BLaER1 treated with 17β-estradiol and CSF1 and Interleukin-3, amounts not matched to agents 10 nM and 100 nM (cell line): Measurements from ENCODE around the gene MB.

ENCODE experiments used
- H3K27ac ChIP-seq, 11 experiments: shearing (Covaris generic); formaldehyde crosslinking; 2 replicates each; pipeline ENCODE4 v1.8.1; 2022
- H3K27me3 ChIP-seq, 11 experiments: shearing (Covaris generic); formaldehyde crosslinking; 2 replicates each; pipeline ENCODE4 v1.8.1; 2022
- H3K36me3 ChIP-seq, 11 experiments: shearing (Covaris generic); formaldehyde crosslinking; 2 replicates each; pipeline ENCODE4 v1.8.1; 2022
- H3K4me1 ChIP-seq, 10 experiments: shearing (Covaris generic); formaldehyde crosslinking; 2 replicates each; pipeline ENCODE4 v1.8.1; 2022
- H3K4me2 ChIP-seq, 11 experiments: shearing (Covaris generic); formaldehyde crosslinking; 2 replicates each; pipeline ENCODE4 v1.8.1; 2022
- H3K4me3 ChIP-seq, 10 experiments: shearing (Covaris generic); formaldehyde crosslinking; 2 replicates each; pipeline ENCODE4 v1.8.1; 2022
- H3K9ac ChIP-seq, 11 experiments: shearing (Covaris generic); formaldehyde crosslinking; 2 replicates each; pipeline ENCODE4 v1.8.1; 2022
- H3K9me3 ChIP-seq, 11 experiments: shearing (Covaris generic); formaldehyde crosslinking; replicated peaks in 1 of 11; 2 replicates each; pipeline ENCODE4 v1.8.1; 2022
- H4K20me1 ChIP-seq, 11 experiments: shearing (Covaris generic); formaldehyde crosslinking; 2 replicates each; pipeline ENCODE4 v1.8.1; 2022
- Cebpa-rat ChIP-seq, 11 experiments: shearing (Covaris generic); IDR thresholded peaks; 2 replicates each; pipeline ENCODE4 v1.8.1; 2022

MB gene

DNA sequence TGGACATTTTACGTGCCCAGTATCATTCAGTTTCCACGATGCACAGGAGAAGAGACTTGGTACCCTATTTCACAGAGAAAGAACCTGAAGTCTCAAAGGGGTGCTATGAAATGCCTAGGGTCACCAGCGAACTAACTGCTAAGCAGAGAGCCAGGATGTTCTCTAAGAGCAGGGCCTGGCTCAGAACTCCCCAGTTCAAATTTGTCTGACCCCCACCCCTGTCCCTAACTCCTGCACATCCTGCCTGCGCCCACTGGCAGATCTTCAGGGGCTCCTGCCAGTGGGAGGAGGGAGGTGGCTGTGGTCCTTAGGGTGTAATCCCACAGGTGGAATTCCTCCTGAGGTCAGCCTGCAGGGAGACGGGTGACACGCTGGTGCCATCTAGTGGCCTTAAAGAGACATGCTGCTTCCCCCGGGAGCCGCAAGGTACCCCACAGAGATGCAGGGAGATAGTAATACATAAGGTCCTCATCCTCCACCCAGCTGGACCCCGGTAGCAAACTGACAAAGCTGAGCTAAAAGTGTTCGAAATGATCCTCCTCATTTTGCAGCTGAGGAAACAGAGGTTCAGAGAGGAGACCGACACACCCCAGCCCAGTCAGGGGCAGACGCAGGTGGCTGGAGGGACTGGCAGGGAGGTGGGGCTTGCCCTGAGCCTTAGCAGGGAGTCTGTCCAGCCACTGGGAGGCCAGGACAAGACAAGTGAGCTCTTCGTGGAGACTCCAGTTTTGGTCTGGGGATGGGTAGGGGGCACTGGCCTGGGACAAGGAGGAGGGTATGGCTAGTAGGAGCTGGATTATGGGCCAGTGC lies 34.1 kb downstream of the MB start:
- Histone ChIP-seq H3K27me3 (no peaks in the 10 kb centered on the region), H3K27ac (no peak overlapping the region), H3K4me2 (no peak overlapping the region), H3K9me3 (no peaks in the 10 kb centered on the region), H3K36me3 (no peaks in the 10 kb centered on the region), H3K9ac (no peak overlapping the region), H3K4me1 (peaks cover 0 to 37% (median 27%) of the 10 kb centered on the region in 10 experiments; a peak in 17 of 20 replicates), H3K4me3 (no peak overlapping the region), H4K20me1 (no peaks in the 10 kb centered on the region)
- no peak for TF ChIP-seq Cebpa-rat (IDR thresholded peaks at IDR 0.05)

DNA sequence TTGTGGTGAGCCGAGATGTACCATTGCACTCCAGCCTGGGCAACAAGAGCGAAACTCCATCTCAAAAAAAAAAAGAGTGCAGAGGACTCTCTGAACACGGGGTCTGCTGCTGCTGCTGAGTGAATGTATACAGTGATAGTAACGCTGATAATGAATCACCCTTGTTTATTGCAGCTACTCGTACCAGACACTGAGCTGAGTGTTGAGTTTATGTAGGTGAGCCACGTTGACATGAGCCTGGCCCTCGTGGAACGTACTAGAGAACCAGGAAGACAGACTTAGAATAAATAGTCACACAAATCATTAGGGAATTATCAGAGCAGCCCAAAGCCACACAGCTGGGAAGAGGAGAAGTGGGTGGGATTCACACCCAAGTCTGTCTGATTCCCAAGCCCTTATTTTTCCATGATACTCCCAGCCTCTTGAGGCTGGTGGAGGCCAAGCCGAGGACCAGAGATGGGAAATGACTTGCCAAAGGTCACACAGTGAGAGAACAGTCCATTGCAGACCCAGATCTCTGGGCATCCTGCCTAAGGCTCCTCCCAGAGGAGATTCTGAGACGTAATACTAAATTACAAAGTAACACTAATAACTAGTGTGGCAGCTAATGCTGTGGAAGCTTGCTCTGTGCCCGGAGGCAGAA lies 34.8 kb downstream of the MB start:
- Histone ChIP-seq H3K4me3 (no peak overlapping the region), H4K20me1 (no peaks in the 10 kb centered on the region), H3K36me3 (no peaks in the 10 kb centered on the region), H3K9ac (peak overlapping the region in 1 of 11 experiments; percentile 5; a peak in 1 of 22 replicates), H3K4me2 (no peak overlapping the region), H3K27me3 (no peaks in the 10 kb centered on the region), H3K4me1 (peaks cover 0 to 36% (median 27%) of the 10 kb centered on the region in 10 experiments; a peak in 17 of 20 replicates), H3K9me3 (no peaks in the 10 kb centered on the region), H3K27ac (no peak overlapping the region)
- TF ChIP-seq Cebpa-rat (IDR thresholded peaks at IDR 0.05), result no peak

DNA sequence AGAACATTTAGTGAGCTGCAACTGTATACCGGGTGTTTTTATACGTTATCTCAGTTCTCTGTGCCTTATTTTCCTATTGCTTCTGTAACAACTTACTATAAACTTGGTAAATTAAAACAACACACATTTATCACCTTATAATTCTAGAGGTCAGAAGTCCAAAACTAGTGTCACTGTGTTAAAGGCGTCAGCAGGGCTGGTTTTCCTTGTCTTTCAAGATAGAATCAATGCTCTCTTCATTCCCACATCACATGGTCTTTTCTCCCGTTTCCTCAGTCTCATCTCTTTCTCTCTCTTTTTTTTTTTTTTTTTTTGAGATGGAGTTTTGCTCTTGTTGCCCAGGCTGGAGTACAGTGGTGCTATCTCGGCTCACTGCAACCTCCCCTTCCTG lies 36.1 kb downstream of the MB start:
- no peak overlapping the region for H3K27ac ChIP-seq
- no peaks in the 10 kb centered on the region for H3K9me3 ChIP-seq
- no peak overlapping the region for H3K4me2 ChIP-seq
- no peak overlapping the region for H3K4me3 ChIP-seq
- H3K9ac ChIP-seq, result no peak overlapping the region
- peaks cover 0 to 34% (median 26%) of the 10 kb centered on the region in 10 experiments; a peak in 17 of 20 replicates for H3K4me1 ChIP-seq
- H4K20me1 ChIP-seq, result no peaks in the 10 kb centered on the region
- TF ChIP-seq Cebpa-rat (IDR thresholded peaks at IDR 0.05), result no peak
- no peaks in the 10 kb centered on the region for H3K27me3 ChIP-seq
- no peaks in the 10 kb centered on the region for H3K36me3 ChIP-seq

DNA sequence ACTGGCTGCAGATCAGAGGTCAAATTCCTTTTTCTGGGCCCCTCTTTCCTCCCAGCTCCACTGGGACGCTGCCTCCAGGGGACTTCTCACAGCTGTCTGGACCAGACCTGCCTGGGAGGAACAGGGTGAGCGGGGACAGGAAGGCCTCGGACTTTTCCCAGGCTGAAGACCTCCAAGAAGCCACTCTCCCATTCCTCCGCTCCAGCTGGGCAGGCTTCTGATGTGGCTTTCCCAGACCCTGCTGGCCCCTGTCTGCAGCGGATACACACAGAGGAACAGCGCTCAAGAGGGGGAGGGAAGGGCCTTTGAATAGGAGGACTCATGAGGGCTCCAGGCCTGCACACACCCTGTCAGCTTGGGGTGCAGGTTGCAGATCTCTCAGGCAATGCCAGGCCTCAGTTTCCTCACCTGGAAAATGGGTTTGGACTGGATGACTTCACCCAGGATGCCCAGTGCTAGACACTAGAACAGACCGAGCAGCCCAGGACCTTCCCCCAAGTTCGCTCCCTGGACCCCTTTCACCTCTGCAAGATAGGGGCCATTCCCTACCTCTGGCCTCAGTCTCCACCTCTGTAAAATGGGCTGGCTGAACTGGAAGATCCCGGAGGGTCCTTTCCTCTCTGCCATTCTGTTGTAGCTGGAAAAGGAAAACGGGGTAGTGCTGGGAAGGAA lies 36.6 kb downstream of the MB start:
- Histone ChIP-seq H3K4me3 (no peak overlapping the region), H3K27ac (no peak overlapping the region), H3K36me3 (no peaks in the 10 kb centered on the region), H3K9me3 (no peaks in the 10 kb centered on the region), H3K9ac (0 out of 22 replicates have a peak overlapping the region, but pooled peaks of 1 of the 11 experiments have one; percentile 4), H3K27me3 (no peaks in the 10 kb centered on the region), H3K4me1 (peaks cover 0 to 35% (median 22%) of the 10 kb centered on the region in 10 experiments; a peak in 17 of 20 replicates), H4K20me1 (no peaks in the 10 kb centered on the region), H3K4me2 (peak overlapping the region in 2 of 11 experiments; percentile 17 to 20; a peak in 3 of 22 replicates)
- TF ChIP-seq Cebpa-rat (IDR thresholded peaks at IDR 0.05), result no peak

DNA sequence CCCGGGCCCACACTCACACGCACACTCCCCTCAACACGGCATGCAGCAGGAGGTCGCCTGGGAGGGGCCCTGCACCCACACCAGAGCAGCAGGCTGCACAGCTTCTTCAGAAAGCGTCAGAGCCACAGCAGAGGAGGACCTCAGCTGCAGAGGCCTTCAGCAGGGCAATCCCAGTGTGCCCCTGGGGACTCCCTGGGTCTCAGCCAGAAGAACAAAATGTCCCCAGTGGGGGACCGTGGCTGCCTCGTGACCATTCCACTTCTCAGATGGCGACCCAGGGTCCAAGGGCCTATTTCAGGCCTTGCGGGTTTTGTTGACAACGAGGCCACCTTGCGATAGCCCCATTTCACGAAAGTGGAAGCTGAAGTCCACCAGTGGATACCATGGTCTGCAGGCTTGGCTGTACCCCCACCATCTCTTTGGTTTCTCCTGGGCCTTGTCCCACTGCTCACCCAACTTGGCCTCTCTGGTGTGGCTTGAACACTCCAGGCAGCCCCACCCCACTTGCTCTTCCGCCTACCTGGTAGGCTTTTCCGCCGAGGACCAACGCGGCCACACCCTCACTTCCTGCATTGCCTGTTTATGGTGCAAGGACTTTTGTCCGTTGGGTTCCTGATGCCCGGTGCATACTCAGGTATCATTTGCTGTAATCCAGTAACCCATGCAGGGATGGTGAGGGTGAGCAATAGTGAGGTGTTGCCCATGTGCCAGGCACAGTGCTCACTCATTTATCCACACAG lies 38.1 kb downstream of the MB start:
- Histone ChIP-seq H4K20me1 (no peaks in the 10 kb centered on the region), H3K27me3 (no peaks in the 10 kb centered on the region), H3K4me3 (no peak overlapping the region), H3K9ac (no peak overlapping the region), H3K4me2 (peak overlapping the region in 7 of 11 experiments; percentile 5 to 41 (median 19); a peak in 9 of 22 replicates), H3K27ac (no peak overlapping the region), H3K9me3 (no peaks in the 10 kb centered on the region), H3K4me1 (peaks cover 0 to 45% (median 27%) of the 10 kb centered on the region in 10 experiments; a peak in 14 of 20 replicates), H3K36me3 (no peaks in the 10 kb centered on the region)
- no peak for TF ChIP-seq Cebpa-rat (IDR thresholded peaks at IDR 0.05)

DNA sequence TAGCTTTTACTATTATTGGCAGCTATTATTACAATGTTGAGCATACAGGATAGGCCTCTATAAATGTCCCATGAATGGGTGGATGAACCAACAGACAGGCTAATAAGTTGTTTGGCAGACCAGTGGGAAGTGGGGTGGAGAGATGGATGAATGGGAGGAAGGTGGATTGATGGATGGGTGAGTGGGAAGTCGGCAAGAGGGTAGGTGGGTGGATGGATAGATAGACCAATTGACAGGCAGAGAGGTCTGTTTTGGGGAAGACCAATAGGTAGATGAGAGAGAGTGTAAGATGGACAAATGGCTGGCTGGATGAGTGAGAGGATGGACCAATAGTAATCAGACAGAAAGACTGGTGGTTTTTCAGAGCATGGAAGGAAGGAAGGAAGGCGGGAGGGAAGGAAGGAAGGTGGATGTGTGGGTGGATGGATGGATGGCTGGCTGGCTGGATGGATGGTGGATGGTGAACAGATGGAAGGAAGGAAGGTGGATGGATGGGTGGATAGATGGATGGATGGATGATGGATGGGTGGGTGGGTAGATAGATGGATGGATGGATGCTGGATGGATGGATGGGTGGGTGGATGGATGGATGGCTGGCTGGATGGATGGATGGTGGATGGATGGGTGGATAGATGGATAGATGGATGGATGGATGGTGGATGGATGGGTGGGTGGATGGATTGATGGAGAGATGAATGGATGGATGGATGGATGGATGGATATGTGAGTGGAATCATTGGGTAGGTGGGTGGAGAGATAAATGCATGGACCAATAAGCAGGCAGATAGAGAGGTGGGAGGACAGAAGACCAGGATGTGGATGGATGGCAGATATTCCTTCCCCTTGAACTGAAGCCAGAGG lies 39.1 kb downstream of the MB start:
- H3K36me3 ChIP-seq, result no peaks in the 10 kb centered on the region
- no peak overlapping the region for H3K4me3 ChIP-seq
- no peaks in the 10 kb centered on the region for H3K9me3 ChIP-seq
- no peak for TF ChIP-seq Cebpa-rat (IDR thresholded peaks at IDR 0.05)
- H3K9ac ChIP-seq, result no peak overlapping the region
- H3K4me1 ChIP-seq, result peaks cover 0 to 46% (median 23%) of the 10 kb centered on the region in 10 experiments; a peak in 14 of 20 replicates
- H3K4me2 ChIP-seq, result peak overlapping the region in 6 of 11 experiments; percentile 5 to 41 (median 18); a peak in 5 of 22 replicates
- no peaks in the 10 kb centered on the region for H4K20me1 ChIP-seq
- H3K27ac ChIP-seq, result no peak overlapping the region
- no peaks in the 10 kb centered on the region for H3K27me3 ChIP-seq

DNA sequence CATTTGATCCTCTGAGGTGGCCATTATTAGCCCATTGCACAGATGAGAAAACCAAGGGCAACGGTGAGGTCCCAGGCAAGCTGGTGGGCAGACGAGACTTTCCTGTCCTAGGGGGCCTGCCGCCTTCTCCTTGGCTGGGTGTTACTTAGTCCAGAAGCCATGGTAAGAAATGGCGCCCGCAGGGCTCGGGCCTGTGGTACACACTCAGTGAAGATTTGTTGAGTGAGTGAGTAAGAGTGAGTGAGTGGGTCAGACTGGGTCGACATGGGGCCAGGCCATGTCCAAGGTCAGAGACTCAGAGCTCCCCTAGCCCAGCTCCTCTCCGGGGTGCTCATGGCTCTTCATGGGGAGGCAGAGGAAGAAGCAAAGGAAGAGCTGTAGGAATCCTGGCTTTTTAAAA lies 40.5 kb downstream of the MB start:
- Histone ChIP-seq H4K20me1 (no peaks in the 10 kb centered on the region), H3K27me3 (no peaks in the 10 kb centered on the region), H3K27ac (no peak overlapping the region), H3K9ac (no peak overlapping the region), H3K4me2 (no peak overlapping the region), H3K36me3 (no peaks in the 10 kb centered on the region), H3K9me3 (no peaks in the 10 kb centered on the region), H3K4me1 (peaks cover 0 to 37% (median 23%) of the 10 kb centered on the region in 10 experiments; a peak in 14 of 20 replicates), H3K4me3 (no peak overlapping the region)
- TF ChIP-seq Cebpa-rat (IDR thresholded peaks at IDR 0.05), result no peak
